Measurements from ENCODE around the gene ZNF771.

- TF ChIP-seq POLR2A (IDR thresholded peaks at IDR 0.05; ENCODE audit: low read depth, low read length) (no peak), CTCF (IDR thresholded peaks at IDR 0.05; ENCODE audit: extremely low read depth in 1 of 2, insufficient read depth in 1 of 2, low read depth in 1 of 2, low read length in 2 of 2) (no peak), GATA2 (IDR thresholded peaks at IDR 0.05; ENCODE audit: insufficient read depth, insufficient read length, low read depth, low read length) (no peak)
These were observed 28.1 kb upstream of the ZNF771 start for GRCh38 chr16:30379158-30379783.

All from endothelial cell of umbilical vein (primary cell).